Measurements from ENCODE around the gene LRRC41. TPM values are rescaled to one million over a fixed set of nuclear protein-coding genes. Genes with fewer than 3 reads are reported as not detected.
A peak's percentile ranks its signal among the peaks of the same experiment; 100 is the strongest.
"Not testable (repeated sequence)": the region's sequence is repeated elsewhere in the genome, so short reads cannot be mapped to it uniquely, and the experiment has no call there.

Gene LRRC41
- total RNA-seq, 1 donor from 2014 or later: 48.4 TPM

DNA sequence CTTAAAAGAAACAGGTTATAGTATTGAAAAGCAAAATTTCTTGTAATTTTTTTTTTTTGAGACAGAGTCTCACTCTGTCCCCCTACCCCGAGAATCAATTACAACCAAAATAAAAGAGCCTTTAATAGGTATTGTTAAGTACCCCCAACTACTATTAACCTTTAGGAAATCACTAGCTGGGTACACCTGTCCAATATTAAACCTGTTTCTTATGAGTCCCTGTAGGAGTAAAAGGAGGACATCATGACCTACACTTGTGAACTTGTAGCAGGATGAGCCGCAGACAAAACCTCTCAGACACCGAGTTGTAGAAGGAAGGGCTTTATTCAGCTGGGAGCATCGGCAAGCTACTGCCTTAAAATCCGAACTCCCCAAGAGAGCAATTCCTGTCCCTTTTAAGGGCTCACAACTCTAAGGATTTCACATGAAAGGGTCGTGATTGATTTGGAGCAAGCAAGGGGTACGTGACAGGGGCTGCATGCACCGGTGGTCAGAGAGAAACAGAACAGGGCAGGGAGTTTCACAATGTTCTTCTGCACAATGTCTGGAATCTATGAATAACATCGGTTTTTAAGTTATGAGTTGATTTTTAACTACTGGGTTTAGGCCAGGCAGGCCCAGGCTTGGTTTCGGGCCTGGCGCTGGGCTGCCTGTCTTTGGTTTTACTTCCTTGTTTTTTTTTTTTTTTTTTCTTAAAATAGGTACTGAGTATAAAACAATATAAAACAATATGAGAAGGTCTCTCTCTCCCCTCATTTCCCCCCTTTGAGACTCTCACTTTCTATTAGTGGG, 22.1 kb upstream of the LRRC41 start:
- DNase-seq: not testable (repeated sequence)

DNA sequence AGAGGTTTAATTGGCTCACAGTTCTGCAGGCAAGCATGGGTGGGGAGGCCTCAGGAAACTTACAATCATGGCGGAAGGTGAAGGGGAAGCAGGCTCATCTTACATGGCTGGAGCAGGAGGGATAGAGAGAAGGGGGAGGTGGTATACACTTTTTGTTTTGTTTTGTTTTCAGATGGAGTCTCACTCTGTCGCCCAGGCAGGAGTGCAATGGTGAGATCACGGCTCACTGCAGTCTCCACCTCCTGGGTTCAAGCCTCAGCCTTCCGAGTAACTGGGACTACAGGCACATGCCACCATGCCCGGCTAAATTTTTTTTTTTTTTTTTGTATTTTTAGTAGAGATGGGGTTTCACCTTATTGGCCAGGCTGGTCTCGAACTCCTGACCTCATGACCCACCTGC, 18.8 kb upstream of the LRRC41 start:
- DNase-seq: not testable (repeated sequence)

DNA sequence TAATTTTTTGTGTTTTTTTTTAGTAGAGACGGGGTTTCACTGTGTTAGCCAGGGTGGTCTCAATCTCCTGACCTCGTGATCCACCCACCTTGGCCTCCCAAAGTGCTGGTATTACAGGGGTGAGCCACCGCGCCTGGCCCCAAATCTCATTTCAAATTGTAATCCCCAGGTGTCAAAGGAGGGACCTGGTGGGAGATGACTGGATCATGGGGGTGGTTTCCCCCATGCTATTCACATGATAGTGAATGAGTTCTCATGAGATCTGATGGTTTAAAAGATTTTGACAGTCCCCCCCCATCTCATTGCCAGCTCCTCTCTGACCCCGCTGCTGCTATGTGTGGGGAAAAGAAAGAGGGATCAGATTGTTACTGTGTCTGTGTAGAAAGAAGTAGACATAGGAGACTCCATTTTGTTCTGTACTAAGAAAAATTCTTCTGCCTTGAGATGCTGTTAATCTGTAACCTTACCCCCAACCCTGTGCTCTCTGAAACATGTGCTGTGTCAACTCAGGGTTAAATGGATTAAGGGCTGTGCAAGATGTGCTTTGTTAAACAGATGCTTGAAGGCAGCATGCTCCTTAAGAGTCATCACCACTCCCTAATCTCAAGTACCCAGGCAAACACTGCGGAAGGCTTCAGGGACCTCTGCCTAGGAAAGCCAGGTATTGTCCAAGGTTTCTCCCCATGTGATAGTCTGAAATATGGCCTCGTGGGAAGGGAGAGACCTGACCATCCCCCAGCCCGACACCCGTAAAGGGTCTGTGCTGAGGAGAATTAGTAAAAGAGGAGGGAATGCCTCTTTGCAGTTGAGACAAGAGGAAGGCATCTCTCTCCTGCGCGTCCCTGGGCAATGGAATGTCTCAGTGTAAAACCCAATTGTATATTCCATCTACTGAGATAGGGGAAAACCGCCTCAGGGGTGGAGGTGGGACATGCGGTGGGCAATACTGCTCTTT, 16.8 kb upstream of the LRRC41 start:
- not testable (repeated sequence) for DNase-seq

DNA sequence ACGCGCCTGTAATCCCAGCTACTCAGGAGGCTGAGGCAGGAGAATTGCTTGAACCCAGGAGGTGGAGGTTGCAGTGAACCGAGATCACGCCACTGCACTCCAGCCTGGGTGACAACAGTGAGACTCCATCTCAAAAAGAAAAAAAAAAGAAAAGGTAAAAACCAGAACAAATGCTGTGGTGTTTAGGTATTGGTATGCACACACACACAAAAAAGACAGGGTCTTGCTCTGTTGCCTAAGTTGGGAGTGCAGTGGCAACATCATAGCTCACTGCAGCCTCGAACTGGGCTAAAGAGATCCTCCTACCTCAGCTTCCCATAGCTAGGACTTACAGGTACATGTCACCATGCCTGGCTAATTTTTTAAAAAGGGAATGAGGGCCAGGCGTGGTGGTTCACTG, 15.9 kb upstream of the LRRC41 start:
- DNase-seq: not testable (repeated sequence)

DNA sequence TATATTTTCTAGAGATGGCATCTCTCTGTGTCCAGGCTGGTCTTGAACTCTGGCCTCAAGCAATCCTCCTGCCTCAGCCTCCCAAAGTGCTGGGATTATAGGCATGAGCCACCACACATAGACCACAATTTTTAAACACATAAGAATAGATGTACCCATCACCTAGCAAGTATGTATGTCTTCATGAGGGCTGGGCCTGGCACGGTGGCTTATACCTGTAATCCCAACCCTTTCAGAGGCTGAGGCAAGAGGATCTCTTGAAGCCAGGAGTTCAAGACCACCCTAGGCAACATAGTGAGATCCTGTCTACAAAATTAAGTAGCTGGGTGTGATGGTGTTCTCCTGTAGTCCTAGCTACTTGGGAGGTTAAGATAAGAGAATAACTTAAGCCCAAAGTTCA, 13.9 kb upstream of the LRRC41 start:
- DNase-seq: no peak

DNA sequence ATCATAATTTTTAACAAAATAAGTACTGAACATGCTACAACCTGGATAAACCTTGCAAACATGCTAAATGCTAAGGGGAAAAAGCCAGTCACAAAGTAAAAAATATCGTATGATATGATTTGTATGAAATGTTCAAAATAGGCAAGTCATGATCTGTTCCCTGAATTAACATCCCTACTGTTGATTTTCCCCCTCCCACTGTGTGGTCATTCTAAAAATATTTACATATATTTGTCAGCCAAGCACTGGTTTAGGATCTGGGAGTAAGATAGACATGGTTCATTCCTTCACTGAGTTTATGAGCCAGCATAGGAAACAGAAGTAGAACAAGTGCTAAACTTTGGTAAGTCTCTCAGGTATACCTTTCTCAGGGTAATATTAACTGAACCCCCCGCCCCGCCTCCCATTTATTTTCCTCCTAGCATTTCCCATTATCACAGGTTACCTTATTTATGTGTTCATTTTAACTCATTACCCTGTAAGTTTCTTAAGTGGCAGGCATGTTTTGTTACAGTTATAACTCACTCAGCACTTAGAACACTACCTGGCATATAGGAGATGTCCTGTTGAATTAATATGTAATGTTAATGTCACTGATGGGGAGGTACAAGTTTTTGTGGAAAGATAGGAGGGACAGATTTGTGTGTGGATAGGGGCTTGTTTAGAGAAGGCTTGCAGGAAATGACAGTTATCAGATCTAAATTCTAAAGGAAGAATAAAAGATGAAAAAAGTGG, 12.4 kb upstream of the LRRC41 start:
- DNase-seq: no peak

DNA sequence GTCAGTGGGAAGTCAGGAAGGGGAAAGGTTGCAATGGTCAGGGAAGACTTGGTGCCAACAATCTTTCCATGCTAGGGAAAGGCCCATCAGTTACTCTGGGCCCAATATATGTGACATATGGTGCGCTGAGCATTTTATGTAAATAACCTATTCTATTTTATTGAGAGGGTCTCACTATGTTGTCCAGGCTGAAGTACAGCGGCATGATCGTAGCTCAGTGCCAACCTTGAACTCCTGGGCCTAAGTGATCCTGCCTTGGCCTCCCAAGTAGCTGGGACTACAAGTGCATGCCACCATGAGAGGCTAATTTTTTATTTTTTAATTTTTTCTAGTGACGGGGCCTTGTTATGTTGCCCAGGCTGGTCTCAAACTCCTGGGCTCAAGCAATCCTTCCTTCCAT, 6.9 kb upstream of the LRRC41 start:
- no peak for DNase-seq

DNA sequence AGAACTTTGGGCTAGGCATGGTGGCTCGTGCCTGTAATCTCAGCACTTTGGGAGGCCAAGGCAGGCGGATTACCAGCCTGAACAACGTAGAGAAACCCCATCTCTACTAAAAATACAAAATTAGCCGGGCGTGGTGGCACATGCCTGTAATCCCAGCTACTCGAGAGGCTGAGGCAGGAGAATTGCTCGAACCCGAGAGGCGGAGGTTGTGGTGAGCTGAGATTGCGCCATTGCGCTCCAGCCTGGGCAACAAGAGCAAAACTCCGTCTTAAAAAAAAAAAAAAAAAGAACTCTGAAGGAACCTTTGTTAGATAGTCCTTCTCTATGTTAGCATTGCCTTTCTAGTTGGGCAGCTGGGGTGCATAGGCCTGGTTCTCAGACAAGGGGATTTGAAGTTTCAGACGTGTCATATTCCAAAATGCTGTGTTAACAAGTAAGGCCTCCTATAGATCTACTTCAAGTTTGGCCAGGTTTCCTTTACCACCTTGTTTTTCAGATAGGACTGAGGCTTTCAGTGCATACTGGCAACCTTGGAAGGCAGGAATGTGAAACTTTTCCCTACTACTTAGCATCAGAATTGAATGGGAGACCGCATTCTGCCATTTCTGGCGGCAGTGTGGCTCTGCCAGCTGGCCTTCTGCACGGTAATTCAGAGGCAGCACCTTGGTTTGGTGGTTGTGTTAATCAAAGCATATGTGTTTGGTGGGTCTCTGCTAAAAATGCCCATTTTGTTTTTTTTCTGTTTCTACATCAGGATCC, 6.2 kb upstream of the LRRC41 start:
- DNase-seq: no peak

DNA sequence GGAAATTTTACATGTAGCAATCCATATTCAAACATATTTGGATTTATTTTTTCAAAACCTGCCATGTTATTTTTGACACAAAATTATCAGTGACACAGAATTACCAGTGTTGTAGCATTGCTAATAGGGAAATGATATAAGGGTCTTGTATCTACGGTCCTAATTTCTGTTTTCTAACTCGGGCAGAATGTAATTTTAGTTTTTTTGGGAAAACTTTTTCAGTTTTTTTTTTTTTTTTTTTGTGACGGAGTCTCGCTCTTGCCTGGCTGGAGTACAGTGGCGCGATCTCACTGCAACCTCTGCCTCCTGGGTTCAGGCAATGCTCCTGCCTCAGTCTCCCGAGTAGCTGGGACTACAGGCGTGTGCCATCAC, 2.7 kb upstream of the LRRC41 start:
- DNase-seq: no peak

DNA sequence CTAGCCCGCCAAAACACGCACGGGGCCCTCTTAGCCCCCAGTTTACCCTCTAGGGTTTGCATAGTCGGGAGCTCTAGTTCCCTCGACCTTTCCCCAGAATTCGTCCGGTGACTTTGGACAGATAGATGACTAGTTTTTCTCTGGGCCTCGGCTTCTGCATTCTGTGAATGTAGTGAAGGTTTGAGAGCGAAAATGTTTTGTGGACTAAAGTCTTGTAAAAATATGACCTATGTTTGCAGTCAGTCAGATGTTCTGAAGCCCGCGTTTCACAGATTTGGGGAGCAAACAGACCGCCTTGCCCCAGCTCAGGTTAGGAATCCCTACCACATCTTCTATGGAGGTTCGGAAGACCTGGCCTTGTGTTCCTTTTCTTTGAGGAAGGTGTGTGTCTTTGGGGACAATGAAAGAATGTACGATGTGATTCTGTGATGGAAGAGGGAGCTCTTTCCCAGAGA, 483 bp upstream of the LRRC41 start:
- no peak for DNase-seq

DNA sequence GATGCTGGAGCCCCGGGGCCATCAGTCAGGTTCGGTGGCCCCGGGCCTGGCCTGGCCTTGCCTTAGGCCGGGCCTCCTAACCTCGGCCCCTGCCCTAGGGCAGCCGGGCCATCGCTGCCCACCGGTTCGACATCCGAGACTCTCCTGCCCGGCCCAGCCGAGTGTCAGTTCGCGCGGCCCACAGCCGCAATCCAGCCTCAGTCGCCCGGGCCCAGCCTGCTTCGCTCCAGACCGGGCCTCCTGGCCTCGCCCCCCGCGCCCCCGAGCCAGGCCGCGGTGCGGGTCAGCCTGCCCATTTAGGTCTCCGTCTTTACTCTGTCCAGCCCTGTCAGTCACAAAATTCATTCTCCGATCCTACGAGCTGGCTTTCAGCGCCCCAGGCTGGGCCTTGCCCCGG, 777 bp downstream of the LRRC41 start:
- DNase-seq: no peak

DNA sequence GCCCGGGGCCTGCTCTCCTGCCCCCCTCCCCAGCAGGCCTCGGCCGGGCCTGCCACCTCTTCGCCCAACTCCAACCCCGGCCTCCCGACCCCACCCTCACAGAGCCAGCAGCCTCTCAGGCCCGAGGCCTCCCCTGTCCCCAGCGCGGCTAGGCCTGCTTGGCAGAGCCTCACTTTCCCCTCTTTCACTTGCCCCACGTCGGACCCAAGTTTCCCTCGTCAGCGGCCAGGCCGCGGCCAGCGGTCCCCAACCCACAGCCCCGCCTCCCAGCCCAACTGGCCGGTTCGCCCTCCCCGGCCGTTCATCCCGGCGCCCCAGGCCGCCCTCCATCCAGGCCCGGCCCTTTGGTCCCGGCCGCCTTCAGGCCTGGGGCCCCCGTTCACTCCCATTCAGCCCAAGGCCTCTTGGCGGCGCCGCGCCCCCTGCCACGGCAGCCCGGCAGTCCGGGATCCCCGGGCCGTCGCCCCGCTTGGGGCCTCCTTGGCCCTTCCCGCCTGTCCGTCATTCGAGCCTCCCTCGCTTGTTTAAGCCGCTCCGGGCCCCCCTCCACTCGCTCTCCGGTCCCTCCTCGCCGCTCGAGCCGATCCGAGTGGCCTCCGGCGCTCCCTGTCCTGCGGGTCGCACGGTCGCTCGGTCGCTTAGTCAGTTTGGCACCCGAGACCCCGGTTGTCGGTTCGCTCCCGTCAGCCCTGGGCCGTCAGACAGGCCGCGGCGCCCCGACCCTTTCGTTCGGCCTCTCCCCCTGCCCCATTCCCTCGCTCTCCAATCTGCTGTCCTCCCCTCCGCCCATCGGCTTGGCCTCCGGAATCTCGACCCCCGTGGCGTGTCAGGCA, 1.4 kb downstream of the LRRC41 start:
- no peak for DNase-seq

DNA sequence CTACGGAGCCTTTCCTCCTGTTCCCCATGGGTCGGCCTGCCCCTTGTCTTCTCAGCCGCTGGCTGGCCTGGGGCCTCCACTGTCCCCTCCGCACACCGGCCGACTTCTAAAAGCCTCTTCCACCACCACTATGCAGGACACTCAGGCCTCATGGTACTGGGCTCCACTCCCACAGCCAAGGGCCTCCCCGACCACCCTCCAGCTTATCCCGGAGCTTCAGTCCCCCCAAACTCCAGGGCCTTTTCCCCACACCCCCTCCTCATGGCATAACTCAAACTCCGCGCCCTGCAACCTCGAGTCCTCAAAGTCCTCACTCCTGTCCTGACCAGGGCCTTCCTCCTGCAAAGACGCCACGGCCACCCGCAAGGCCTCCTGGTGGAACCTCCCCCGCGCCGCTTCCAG, 2.0 kb downstream of the LRRC41 start:
- no peak for DNase-seq

DNA sequence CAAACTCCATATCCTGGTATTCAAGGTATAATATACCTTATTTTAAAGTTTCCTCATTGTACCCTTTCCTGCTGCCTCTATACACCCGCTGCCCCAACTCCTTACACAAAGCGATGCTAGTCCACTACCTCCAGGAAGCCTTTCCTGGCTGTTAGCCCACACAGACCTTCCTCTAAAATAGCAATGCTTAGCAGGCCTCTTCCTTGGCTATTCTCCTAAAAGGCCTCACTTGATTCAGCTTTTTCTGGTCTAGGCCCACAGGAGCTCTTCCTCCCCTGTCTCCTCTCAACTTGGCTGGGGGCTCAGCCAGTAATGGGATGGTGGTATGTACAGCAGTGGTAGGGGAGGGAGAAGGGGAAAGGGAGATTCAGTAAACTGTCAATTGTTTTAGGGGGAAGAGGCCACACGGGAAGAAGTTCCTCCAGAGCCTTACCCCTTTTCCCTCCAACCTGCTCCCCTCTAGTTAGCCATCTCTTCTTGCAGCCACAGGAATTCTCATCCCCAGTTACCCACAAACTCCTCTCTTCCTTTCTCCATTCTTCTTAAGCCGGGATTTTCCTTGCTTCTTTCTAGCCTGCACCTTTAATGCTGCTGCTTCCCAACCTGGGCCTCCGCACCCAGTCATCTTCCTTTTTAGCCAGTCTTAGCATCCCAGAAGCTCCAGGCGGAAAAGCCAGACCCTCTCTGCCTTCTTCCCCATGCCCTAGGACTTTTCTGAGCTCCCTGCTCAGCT, 2.6 kb downstream of the LRRC41 start:
- peak; percentile 19 for DNase-seq

DNA sequence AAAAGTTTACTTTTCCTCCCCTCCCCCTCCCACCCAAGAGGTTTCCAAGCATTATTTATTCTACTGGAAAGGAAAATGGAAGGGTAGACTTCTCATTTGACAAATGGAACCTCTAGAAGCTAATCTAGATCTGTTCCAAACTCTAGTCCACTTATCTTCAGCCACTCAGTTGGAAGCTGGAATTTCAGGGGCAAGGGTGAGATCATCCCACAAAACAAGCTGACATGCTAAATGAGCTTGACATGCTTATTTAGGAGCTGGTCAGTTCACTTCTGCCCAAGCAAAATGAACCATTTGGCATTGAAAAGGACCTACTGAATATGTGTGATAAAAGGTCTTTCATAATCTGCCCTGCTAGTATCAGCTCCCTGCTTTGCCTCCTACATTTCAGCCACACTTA, 5.0 kb downstream of the LRRC41 start:
- DNase-seq: no peak

DNA sequence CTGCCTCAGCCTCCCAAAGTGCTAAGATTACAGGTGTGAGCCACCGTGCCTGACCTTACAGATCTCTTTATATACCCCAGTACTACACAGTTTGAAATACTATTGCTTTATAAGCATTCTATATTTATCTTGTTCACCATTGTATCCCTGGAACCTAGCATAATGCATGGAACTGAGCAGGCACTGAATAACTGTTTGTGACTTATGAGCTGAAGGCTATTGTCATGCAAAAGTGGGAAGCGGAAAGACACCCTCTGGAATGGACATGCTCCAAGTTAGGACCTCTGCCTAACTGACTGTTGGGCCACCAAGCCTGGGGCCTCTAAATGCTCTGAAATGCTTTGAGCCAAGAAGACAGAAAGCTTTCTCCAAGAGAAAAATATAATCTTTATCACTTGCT, 8.1 kb downstream of the LRRC41 start:
- no peak for DNase-seq

DNA sequence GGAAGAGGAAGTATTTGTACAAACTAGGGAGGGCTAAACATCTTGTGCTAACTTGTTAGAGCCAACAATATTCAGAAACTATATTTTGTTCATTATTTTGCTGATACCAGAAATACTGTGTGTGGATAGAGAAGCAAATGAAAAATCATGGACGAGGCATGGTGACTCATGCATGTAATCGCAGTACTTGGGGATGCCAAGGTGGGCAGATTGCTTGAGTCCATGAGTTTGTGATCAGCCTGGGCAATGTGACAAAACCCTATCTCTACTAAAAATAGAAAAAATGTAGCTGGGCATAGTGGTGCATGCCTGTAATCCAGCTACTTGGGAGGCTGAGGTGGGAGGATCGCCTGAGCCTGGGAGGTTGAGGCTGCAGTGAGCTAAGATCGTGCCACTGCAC, 13.4 kb downstream of the LRRC41 start:
- no peak for DNase-seq

DNA sequence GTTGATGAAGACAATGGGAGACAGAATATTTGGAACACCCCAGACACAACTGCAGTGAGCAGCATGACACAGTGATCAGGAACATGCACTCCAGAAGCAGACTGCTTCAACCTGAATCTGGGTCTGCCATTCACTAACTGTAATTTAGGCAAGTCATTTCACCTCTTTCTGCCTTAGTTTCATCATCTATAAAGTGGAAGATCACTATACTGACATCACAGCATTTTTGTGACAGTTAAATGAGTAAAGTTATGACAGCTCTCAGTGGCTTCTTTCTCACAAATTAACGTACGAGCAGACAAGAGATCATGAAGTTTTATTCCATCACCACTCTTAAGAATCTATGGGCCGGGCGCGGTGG, 14.3 kb downstream of the LRRC41 start:
- DNase-seq: no peak

DNA sequence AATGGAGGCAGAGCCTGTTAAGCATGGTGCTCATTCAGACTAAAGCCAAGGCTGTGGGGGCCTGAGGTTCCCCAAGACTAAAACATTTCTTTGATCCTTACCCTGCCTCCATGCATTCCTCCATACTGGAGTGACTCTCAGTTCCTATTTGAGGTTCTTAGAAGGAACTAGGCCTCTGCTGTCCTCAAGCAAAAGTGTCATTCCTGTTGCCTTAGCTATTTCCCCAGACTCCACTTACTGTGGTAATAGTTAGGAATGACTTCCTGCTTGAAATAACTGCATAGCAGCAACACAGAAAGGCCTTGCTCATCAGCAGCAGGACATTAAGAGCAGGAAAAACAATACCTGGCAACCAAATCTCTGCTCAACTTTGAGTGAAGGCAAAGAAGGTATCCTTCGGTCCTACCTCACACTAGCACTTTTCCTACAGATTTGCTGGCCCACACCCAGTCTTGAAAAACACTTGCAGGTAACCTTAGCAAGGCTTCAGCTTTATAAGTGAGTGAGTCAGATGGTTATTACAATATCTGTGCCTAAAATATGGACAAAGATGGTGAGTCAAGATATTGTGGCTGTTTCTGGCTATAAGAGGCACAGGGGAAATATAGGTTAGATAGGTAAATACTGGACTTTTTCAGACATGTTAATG, 14.8 kb downstream of the LRRC41 start:
- DNase-seq: no peak
